Measurements from ENCODE around the gene HTR3A.
"Not testable (repeated sequence)": the region's sequence is repeated elsewhere in the genome, so short reads cannot be mapped to it uniquely, and the experiment has no call there.

Gene HTR3A

DNA sequence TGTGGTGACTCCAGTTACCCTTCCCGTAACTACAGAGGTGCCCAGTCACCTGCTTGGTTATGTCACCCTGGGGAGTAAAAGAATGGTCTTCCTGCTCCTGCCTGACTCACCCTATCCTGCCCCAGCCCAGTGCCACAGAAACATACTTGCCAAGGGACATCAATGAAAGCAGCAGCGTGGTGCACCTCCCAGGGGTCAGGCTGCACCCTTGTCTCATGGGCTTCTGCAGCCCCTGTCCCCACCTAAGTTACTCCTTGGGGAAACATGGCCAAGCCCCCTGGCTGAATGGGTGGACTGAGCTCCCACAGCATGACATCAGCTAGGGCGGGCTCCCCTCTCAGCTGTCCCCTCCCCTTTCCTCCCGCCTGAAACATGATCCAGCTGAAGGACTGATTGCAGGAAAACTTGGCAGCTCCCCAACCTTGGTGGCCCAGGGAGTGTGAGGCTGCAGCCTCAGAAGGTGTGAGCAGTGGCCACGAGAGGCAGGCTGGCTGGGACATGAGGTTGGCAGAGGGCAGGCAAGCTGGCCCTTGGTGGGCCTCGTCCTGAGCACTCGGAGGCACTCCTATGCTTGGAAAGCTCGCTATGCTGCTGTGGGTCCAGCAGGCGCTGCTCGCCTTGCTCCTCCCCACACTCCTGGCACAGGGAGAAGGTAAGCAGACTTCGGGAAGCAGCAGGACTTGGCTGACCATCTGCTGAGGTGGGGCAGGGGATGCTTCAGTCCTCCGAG is at the start of gene HTR3A:
Gene HTR3A (plus strand): TSS at position 368 of the 730 bp plus-strand sequence. CDS start 218 bp downstream, at position 586.
- no peak for DNase-seq (ENCODE audit: low spot score)

- DNase-seq (ENCODE audit: low spot score): no peak
Measured at GRCh38 chr11:113926273-113927197, 48.4 kb upstream of the HTR3A start.

DNA sequence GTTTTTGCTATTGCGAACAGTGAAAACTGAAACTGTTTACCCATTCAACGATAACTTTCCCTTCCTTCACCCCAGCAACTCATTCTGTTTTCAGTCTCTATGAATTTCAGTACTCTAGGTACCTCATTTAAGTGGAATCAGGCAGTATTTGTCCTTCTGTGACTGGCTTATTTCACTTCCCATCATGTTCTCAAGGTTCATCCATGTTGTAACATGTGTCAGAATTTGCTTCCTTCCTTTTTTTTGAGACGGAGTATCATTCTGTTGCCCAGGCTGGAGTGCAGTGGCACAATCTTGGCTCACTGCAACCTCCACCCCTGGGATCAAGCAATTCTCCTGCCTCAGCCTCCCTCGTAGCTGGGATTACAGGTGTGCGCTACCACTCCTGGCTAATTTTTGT is 46.6 kb upstream of the HTR3A start:
- DNase-seq (ENCODE audit: low spot score): no peak

- no peak for DNase-seq (ENCODE audit: low spot score)
Measured at GRCh38 chr11:113932788-113933187, 42.1 kb upstream of the HTR3A start.

DNA sequence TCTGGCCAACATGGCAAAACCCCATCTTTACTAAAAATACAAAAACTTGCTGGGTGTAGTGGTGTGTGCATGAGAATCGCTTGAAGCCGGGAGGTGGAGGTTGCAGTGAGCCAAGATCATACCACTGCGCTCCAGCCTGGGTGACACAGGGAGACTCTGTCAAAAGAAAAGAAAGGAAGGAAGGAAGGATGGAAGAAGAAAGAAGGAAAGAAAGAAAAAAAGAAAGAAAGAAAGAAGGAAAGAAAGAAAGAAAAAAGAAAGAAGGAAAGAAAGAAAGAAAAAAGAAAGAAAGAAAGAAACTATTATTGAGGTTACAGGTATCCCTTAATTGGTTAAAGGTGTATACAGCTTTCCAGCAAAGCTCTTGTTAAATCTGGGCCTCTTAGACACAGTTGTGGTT is 40.7 kb upstream of the HTR3A start:
- DNase-seq (ENCODE audit: low spot score): not testable (repeated sequence)

GRCh38 chr11:113934761-113935160 is 40.1 kb upstream of the HTR3A start:
- DNase-seq (ENCODE audit: low spot score): no peak

DNA sequence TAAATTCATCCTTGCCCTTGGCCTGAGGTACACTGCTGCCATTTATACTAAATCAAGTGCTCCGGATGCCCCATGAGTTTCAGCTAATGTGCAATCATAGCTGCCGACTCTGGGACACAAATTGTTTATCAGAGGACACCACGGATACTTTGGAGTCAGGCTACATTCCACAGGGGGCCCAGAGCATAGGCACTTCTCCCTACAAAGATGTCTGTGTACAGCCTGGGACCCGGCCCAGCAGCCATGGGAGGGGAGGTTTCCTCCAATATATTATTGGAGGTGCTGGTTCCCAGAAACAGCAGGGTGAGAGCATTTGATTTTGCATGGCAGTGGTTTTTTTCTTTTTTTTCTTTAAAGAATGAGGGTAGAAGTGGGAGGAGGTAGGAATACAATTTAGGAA is 39.0 kb upstream of the HTR3A start:
- no peak for DNase-seq (ENCODE audit: low spot score)

- DNase-seq (ENCODE audit: low spot score): no peak
Measured at GRCh38 chr11:113937918-113938317, 37.0 kb upstream of the HTR3A start.

DNA sequence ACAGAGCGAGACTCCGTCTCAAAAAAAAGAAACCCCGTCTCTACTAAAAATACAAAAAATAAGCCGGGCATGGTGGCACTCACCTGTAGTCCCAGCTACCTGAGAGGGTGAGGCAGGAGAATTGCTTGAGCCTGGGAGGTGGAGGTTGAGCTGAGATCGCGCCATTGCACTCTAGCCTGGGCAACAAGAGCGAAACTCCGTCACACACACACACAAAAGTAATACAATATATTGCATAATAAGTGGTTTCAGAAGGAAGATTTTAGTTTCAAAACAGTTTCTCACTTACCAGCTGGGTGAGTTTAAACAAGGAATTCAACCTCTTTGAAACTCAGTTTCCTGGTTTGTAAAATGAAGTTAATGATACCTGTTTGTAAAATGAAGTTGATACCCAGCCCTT is 32.7 kb upstream of the HTR3A start:
- no peak for DNase-seq (ENCODE audit: low spot score)

GRCh38 chr11:113946162-113946561 is 28.7 kb upstream of the HTR3A start:
- DNase-seq (ENCODE audit: low spot score): not testable (repeated sequence)

- no peak for DNase-seq (ENCODE audit: low spot score)
Measured at GRCh38 chr11:113947994-113948393, 26.9 kb upstream of the HTR3A start.

DNA sequence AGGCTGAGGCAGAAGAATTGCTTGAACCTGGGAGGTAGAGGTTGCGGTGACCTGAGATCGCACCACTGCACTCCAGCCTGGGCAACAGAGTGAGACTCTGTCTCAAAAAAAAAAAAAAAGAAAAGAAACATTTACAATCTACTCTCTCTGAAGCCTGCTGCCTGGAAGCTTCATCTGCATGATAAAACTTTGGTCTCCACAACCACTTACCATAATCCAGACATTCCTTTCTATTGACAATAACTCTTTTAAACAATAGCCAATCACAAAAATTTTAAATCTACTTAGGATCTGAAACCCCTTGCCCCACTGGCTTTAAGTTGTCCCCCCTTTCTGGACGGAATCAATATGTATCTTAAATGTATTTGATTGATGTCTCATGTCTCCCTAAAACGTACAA is 25.0 kb upstream of the HTR3A start:
- DNase-seq (ENCODE audit: low spot score): no peak

DNA sequence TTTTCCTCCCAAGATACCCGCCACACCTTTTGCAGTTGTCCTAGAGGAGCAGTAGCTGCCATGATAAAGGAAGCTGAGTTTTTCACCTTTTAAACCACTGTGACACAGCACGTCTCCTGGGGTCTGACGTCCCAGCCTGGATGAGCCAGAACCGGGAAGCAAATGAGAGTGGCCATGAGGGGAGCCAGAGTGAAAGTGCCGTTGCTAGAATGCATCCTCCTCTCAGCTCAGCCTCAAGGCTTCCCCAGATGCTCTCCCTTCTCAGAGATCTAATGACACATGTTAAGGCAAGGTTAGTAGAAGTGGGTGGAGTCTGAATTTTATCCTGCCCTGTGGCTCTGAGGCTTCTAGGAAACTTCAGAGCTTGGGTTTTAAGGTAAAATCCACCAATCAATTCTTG is 23.4 kb upstream of the HTR3A start:
- no peak for DNase-seq (ENCODE audit: low spot score)

DNA sequence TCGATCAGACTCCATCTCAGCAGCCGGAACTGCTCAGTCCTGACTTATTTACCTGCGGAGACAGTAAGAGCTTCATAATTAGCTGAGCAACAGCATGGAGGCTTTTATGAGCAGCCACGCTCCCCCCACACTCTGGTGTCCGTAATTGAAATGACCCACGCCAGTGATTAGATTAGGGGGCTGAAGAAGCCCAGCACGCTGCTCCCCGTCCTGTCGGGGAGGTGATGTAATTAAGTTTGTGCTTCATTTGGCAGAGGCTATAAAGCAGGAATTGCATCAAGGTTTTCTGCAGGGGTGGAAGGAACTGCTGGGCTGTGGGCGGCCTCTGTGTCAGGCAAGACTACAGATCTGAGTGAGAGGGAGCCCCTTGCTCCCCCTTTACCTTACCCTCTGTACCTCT is 22.8 kb upstream of the HTR3A start:
- no peak for DNase-seq (ENCODE audit: low spot score)

DNA sequence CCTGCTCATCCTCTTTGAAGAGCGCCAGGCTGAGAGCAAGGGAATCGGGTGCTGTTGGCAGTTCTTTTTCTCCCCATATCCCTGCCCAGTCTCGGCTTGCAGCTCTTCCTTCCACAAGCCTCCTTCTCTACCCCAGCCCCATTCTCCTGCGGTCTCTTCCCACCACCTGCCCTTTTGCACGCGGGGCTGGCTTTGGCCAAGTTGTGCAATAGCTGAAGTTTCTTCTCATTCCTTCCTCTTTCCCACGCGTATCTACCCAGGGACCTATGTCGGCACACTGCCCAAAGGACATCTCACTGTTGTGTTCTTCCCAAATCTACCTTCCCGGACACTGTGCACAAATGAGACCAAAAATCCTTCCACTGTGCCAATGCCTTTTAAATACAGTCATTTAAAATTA is 22.3 kb upstream of the HTR3A start:
- DNase-seq (ENCODE audit: low spot score): no peak

- no peak for DNase-seq (ENCODE audit: low spot score)
Measured at GRCh38 chr11:113954235-113954634, 20.7 kb upstream of the HTR3A start.

GRCh38 chr11:113956986-113957385 is 17.9 kb upstream of the HTR3A start:
- DNase-seq (ENCODE audit: low spot score): no peak

DNA sequence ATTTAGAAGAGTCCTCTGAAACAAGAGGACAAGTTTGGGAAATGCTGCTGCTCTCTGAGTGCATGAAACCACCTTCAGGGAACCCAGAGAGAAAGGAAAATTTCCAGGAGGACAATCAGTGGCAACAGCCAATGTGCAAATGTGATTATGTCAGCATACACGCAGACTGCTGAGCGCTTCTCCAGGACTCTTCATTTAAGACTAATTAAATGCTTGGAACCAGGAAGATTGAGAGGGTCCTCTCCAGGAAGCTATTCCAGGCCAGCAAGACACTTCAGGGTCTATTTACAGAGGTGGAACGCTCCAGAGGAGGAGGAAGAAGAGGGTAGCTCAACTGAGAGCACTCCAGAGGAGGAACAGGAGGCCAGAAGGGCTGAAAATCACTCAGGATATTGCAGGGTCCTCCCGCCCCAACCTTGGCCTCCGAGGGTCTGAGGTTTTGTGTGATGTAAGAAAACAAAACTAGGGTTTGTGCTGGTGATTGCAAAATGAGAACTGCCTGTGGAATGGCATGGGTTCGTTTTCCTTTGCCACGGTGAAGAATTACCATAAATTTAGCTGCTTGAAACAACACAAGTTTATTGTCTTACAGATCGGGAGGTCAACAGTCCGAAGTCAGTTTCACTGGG is 14.1 kb upstream of the HTR3A start:
- no peak for DNase-seq (ENCODE audit: low spot score)

GRCh38 chr11:113967361-113967760 is 7.5 kb upstream of the HTR3A start:
- DNase-seq (ENCODE audit: low spot score): no peak

DNA sequence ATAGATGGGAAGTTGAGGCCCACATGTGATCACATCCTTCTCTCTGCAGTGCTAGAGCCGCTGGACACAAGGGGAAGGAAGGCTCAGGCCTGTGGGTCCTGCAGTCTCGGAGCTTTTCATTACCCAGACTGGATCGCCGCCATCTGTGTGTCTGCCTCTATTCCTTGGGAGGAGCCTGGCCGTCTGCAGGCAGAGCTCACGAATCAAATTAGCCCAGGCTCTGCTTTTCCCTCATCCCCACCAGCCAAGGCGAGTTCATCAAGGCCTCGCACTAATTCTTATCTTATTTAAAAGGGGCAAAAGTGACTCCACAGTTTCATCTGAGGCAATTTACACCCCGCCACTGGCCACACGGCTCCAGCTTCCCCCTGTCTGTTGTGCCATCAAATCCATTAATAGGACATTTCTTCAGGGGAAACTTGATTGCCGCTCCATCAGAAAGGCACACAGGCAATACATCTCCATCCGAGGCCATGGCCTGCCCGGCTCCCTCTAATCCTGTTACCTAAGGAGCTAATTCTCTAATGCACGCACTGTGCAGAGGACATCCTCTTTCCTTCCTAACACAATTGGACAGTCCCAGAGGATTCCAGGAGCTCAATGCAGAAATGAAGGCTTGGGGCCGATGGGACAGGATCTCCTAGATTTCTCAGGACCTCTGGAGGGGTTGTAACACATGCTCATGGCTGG is 3.3 kb upstream of the HTR3A start:
- DNase-seq (ENCODE audit: low spot score): no peak

DNA sequence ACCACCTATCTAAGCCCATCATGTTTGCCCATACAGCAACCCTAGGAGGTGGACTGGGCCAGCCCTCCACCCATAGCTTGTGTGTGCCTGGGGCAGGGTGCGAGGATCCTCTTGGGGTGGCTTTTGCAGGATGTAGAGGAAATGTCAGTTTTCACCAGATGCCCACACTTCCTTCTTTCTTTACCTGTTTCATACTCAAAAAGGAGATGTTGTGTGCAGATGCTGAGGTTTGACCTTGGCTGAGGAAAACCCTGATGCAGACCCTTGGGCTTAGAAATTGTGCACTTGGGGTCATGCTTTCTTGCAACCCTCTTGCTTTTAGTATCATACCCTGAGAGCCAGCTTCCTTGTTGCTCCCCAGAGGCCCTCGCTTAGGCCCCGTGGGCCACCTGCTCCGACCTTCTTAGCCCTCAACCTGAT is 2.2 kb downstream of the HTR3A start:
- DNase-seq (ENCODE audit: low spot score): no peak

- DNase-seq (ENCODE audit: low spot score): no peak
Measured at GRCh38 chr11:113977701-113978100, 2.8 kb downstream of the HTR3A start.

All from CD4-positive, alpha-beta T cell treated with Interleukin-15 for 4 hours (primary cell).